CD1c-positive myeloid dendritic cell (primary cell): Measurements from ENCODE around the gene TRPM2.
"Not testable (repeated sequence)": the region's sequence is repeated elsewhere in the genome, so short reads cannot be mapped to it uniquely, and the experiment has no call there.

ENCODE experiments used
- DNase-seq: peaks from one replicate; pipeline ENCODE4 v3.0.0-alpha.2; 2016; ENCODE audit errors: extremely low spot score

Gene TRPM2

GRCh38 chr21:44335266-44336059 is 18.0 kb upstream of the TRPM2 start:
- no peak for DNase-seq

- DNase-seq: no peak
Observed at GRCh38 chr21:44337449-44337848, 16.0 kb upstream of the TRPM2 start.

- DNase-seq: peak; percentile 55
Observed at GRCh38 chr21:44337941-44338895, 15.2 kb upstream of the TRPM2 start.

GRCh38 chr21:44338971-44339910 is 14.2 kb upstream of the TRPM2 start, which contains the start of gene CFAP410:
CFAP410 (minus strand) TSS chr21:44339390; CDS start chr21:44339194, 196 bp downstream.
- peak; percentile 97 for DNase-seq

GRCh38 chr21:44341726-44342458 is 11.5 kb upstream of the TRPM2 start:
- DNase-seq: not testable (repeated sequence)

- DNase-seq: not testable (repeated sequence)
Observed at GRCh38 chr21:44342981-44343380, 10.4 kb upstream of the TRPM2 start.

- no peak for DNase-seq
Observed at GRCh38 chr21:44344541-44345183, 8.8 kb upstream of the TRPM2 start.

GRCh38 chr21:44345495-44345894 is 7.9 kb upstream of the TRPM2 start:
- no peak for DNase-seq

- no peak for DNase-seq
Observed at GRCh38 chr21:44347911-44348451, 5.4 kb upstream of the TRPM2 start.

GRCh38 chr21:44348861-44349260 is 4.6 kb upstream of the TRPM2 start:
- no peak for DNase-seq

- DNase-seq: no peak
Observed at GRCh38 chr21:44349416-44349846, 4.0 kb upstream of the TRPM2 start.

- DNase-seq: no peak
Observed at GRCh38 chr21:44349847-44350772, 3.3 kb upstream of the TRPM2 start.

GRCh38 chr21:44350773-44351481 is 2.5 kb upstream of the TRPM2 start:
- DNase-seq: no peak

GRCh38 chr21:44351535-44352252 is 1.7 kb upstream of the TRPM2 start:
- no peak for DNase-seq

GRCh38 chr21:44352253-44352860 is 1.1 kb upstream of the TRPM2 start:
- no peak for DNase-seq

GRCh38 chr21:44354001-44354405 is 582 bp downstream of the TRPM2 start:
- DNase-seq: peak; percentile 91
